Neural progenitor cell (in vitro differentiated cells): Measurements from ENCODE around the gene SWT1.
"Not testable (repeated sequence)": the region's sequence is repeated elsewhere in the genome, so short reads cannot be mapped to it uniquely, and the experiment has no call there.

ENCODE experiments used
- EZH2 ChIP-seq: fragments of 200-600 bp; sonication (generic); IDR thresholded peaks from 2 replicates; pipeline ENCODE4 v1.6.1; 2017; ENCODE audit warnings: antibody characterized with exemption, mild to moderate bottlenecking, moderate library complexity
- EZH2phosphoT487 ChIP-seq: fragments of 200-600 bp; sonication (generic); IDR thresholded peaks from 2 replicates; pipeline ENCODE4 v1.6.1; 2017; ENCODE audit warnings: antibody characterized with exemption
- TF ChIP-seq, protein P1 (sequence below): fragments of 200-600 bp; sonication (generic); IDR thresholded peaks from 2 replicates; pipeline ENCODE4 v1.5.1; 2017; ENCODE audit warnings: antibody characterized with exemption, mild to moderate bottlenecking

DNA sequence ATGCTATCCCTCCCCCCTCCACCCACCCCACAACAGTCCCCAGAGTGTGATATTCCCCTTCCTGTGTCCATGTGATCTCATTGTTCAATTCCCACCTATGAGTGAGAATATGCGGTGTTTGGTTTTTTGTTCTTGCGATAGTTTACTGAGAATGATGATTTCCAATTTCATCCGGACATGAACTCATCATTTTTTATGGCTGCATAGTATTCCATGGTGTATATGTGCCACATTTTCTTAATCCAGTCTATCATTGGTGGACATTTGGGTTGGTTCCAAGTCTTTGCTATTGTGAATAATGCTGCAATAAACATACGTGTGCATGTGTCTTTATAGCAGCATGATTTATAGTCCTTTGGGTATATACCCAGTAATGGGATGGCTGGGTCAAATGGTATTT is 95.0 kb downstream of the SWT1 start:
- TF ChIP-seq EZH2, EZH2phosphoT487: not testable (repeated sequence)
- TF ChIP-seq, protein P1, sequence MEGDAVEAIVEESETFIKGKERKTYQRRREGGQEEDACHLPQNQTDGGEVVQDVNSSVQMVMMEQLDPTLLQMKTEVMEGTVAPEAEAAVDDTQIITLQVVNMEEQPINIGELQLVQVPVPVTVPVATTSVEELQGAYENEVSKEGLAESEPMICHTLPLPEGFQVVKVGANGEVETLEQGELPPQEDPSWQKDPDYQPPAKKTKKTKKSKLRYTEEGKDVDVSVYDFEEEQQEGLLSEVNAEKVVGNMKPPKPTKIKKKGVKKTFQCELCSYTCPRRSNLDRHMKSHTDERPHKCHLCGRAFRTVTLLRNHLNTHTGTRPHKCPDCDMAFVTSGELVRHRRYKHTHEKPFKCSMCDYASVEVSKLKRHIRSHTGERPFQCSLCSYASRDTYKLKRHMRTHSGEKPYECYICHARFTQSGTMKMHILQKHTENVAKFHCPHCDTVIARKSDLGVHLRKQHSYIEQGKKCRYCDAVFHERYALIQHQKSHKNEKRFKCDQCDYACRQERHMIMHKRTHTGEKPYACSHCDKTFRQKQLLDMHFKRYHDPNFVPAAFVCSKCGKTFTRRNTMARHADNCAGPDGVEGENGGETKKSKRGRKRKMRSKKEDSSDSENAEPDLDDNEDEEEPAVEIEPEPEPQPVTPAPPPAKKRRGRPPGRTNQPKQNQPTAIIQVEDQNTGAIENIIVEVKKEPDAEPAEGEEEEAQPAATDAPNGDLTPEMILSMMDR = not testable (repeated sequence)
